Activated CD4-positive, alpha-beta T cell treated with anti-CD3 and anti-CD28 coated beads, Interleukin-10, Interleukin-2, amounts not matched to agents 100 ng/mL and 50 ng/mL, durations not matched to agents 16 hours and 8 hours (primary cell): ENCODE measurements around the gene UBE2I.
A peak's percentile ranks its signal among the peaks of the same experiment; 100 is the strongest.

Experiments used
- DNase-seq: peaks from one replicate; pipeline ENCODE4 v3.0.0-alpha.2; 2020

The UBE2I gene

DNA sequence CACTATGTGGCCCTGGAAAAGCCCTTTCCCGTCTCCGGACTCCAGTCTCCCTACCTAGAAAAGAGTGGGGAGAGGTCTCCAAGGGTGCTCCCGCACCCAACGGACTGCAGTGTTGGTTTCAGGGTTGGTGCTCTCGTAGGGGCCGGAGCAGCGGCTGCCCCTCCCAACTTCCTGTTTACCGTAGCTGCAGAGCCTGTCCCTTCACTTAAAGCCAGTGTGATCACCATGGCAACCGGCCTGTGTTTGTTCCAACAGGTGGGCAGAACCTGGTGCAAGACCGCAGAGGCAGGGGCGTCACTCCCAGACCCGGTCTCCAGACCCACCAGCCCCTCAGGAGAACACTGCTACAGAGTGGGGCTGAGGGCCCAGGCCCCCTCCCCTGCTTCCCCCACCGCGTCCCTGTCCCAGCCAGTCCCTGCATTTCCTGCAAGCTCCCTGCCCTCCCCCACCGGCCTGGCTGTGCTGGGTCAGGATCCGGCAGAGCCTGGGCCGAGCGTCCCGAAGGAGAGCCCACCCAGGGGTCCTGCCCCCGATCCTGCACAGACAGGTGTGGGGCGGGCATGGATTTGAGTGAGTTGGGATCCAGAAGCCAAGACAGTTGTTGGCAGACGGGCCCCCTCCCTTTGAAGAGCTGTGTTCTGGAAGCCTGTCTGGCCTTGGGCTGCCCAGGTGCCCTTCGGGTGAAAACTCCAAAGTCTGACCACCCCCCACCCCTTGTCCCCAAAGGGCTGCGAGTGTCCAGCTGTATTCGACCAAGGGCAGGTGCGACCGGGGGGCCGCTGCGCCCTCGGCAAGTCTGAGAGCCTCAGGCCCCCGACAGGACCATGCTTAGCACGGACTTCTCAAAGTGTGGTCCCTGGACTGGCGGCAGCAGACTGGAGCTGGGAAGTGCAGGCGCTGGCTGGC lies 22.5 kb downstream of the UBE2I start:
- peak; percentile 36 for DNase-seq

GRCh38 chr16:1332618-1333148 lies 23.2 kb downstream of the UBE2I start:
- no peak for DNase-seq

- DNase-seq = peak; percentile 62
Observed at GRCh38 chr16:1333149-1333812, 23.8 kb downstream of the UBE2I start, which contains the start of gene BAIAP3. Gene BAIAP3, plus strand, starts transcription at chr16:1333645. Its CDS starts 4,905 bp downstream, at chr16:1338550.

DNA sequence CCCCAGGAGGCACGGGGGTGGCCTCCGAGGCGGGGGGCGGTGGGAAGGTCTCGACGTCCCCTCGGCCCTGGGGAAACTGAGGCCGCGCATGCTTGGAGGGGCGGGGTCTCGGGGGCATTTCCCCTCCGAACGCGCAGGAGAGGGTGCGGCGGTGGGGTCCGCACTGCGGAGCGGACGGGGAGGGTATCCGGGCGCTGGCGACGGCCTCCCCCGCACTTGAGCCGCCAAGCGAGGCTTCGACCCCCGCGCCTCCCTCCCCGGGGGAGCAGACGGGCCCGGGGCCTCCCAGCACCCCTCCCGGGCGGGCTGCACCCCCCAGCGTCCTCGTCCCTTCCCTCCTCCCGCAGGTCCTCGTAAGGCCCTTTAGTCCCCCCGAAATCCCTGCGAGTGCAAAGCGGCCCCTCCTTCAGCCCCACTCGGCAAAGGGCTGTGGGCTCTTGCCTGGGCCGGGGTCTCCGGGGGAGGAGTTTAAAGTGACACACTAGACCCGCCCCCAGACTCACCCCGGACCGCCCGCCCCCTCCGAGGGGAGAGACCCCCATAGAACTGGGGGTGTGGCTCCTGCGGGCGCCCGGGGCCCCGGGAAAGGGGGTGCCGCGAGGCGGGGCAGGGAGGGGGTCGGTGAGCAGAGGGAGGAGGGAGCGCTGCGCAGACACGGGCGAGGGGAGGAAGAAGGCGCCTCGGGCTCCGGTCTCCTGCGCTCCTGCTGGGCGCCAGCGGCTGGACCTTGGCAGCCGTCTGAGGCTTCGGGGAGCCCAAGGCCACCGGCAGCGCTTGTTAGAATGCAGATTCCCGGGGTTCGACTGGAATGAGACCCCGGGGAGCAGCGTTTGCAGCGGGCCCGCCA lies 24.6 kb downstream of the UBE2I start:
- DNase-seq = no peak

DNA sequence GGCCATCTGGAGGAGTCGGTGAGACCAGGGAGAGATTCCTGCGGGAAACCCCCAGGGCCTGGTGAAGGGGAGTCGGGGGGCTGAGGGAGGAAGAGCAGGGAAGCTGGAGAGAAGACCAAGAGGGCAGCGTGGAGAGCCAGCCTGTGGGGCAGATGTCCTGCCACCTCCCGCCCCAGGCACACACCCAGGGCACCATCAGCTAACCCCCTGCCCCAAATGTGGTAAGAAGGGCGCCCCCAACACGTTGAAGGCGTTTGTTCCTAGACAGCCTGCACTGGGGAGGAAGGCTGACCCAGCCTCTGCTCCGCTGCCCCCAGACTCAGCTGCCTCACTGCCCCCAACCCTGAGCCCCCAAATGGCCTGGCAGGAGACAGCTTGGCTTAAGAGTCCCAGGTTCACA lies 25.3 kb downstream of the UBE2I start:
- no peak for DNase-seq

DNA sequence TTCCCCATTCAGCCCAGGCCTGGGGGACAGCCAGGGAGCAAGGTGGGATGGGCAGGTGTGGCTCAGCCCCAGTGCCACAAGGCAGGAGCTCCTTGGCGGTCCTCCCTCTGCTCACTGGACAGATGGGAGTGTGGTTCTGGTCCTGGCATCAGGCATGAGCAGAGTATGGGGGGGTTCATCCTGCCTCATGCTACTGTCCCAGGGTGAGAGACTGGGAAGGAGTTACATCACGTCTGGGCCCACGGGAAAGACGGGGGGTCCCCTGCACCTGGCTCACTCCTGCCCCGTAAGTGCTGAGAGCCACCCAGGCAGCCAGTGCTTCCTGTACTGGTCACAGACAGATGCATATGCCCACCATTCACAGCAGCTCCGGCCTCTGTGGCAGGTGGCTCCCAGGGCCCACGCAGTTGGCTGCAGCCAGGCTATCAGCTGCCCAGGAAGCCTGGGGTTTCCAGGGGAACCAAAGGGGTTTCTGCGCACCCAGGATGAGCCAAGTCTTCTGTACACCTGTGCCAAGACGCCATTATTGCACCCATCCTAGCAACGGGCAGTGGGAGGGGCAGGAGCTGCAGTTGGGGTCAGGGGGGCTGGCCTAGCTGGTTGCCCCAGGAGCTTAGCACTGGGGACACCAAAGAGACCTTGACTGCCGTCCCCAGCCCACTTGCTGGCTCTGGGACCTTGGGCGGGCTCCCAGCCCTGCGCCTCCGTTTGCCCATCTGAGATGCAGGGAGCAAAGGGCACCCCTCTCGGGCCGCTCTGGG lies 26.0 kb downstream of the UBE2I start:
- DNase-seq = no peak

DNA sequence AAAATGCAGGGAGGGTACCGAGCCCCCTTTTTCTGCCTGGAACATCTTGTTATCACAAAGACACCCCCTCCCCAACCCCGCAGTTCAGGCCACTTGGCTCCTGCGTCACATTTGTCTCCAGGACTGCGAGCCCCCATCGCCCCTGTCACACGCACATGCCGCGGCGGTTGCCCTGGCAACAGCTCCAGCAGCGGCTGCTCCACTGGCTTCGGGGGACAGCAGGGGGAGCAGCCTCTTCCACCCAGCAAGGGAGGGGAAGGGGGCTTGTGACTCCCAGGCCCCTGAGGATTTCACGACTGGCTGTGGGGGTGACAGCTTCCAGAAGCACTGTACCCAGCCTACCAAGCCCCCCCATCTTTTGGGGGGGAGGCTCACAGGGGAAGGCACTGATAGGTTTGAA lies 26.6 kb downstream of the UBE2I start:
- no peak for DNase-seq

DNA sequence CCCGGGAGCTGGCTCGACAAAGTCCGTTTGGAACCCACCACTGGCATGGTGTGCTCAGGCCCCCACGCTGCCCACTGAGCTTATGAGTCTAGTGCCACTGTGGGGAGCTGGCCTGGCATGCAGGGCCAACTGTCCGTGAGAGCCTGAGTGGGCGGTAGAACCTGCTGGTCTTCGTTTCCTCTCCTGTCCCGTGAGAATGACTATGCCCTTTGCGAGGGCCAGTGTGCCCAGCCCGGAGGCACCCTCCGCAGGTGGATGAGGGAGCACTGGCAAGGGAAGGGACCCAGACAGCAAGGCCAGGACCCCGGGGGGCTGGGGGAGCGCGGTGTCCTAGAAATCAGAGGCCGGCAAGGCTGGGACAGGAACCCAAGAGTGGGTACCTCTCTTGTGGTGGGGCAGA lies 27.2 kb downstream of the UBE2I start:
- no peak for DNase-seq

- DNase-seq = no peak
Observed at GRCh38 chr16:1337486-1337885, 28.1 kb downstream of the UBE2I start.

GRCh38 chr16:1338119-1338730 lies 28.8 kb downstream of the UBE2I start:
- DNase-seq = no peak

DNA sequence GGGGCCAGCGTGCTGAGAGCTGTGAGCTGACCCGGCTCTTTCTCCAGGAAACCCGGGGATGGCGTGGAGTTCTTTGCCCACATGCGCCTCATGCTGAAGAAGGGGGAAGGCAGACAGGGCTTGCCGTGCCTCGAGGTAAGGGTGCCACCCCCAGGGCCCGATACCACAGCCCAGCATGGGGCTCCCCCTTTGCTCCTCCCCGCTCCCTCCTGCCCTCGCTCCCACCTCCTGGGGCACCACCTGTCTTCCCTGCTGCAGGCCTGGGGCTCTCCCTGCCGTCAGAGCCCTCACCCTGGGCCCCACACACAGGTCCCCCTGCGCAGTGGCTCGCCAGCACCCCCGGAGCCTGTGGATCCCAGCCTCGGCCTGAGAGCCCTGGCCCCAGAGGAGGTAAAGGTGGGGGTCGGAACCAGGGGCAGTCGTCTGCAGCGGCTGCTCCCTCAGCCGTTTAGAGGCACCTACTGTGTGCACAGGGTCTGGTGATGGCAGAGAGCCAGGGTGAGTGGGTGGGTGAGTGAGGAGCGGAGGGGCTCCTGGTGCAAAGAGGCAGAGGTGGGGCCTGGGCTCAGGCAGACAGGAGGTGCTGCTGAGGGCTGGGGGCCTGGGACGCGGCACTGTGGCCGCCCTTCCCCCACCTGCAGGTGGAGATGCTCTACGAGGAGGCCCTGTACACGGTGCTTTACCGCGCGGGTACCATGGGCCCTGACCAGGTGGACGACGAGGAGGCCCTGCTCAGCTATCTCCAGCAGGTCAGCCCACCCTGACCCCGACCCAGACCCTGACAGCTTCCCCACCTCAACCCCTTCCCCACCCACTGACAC lies 29.6 kb downstream of the UBE2I start:
- DNase-seq = no peak

- DNase-seq = no peak
Observed at GRCh38 chr16:1340730-1341494, 31.5 kb downstream of the UBE2I start.

DNA sequence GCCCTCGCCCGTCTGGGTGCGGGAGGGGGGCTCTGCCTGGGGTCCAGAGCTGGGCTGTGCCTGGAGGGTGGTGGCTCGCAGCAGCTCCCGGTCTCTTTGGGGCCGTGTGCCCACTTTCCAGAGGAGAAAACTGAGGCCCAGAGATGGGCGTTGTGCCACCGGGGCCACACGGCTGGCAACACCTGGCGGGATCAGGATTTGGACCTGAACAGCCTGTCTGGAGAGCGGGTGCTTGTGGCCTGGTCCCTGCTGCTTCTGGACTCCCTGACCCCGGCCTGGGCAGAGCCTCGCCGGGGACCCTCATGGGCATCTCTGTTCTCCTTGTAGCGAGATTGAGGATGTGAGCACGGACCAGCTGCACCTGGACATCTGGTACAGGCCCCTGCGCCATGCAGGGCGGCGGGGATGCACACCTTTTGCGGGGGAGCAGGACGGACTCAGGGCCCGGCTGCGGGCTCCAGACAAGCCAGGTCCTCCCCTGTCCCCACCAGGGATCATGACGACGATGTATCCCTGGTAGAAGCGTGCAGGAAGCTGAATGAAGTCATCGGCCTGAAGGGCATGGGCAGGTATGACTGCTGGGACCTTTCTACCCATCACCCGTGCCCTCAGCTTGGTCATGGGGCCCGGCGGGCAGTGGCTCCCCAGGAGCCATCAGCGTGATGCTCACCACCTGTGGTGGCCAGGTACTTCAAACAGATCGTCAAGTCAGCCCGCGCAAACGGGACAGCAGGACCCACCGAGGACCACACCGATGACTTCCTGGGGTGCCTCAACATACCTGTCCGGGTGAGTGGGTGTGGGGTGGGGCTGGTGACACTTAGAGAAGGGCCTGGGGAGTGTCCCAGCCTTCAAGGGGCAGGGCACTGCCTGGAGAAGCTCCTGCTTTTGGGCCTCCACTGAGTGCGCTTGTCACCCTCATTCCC lies 32.3 kb downstream of the UBE2I start:
- DNase-seq = no peak

GRCh38 chr16:1342526-1343427 lies 33.3 kb downstream of the UBE2I start:
- DNase-seq = peak; percentile 97

GRCh38 chr16:1343428-1344242 lies 34.2 kb downstream of the UBE2I start:
- no peak for DNase-seq

- no peak for DNase-seq
Observed at GRCh38 chr16:1344499-1344898, 35.1 kb downstream of the UBE2I start.

GRCh38 chr16:1345087-1345486 lies 35.7 kb downstream of the UBE2I start:
- no peak for DNase-seq
